Neural progenitor cell (in vitro differentiated cells): ENCODE measurements around the gene IRF2BP2. TPM values are rescaled to one million over a fixed set of nuclear protein-coding genes. Genes with fewer than 3 reads are reported as not detected.
"Not testable (repeated sequence)": the region's sequence is repeated elsewhere in the genome, so short reads cannot be mapped to it uniquely, and the experiment has no call there.

Experiments
- DNase-seq: peaks from one replicate; pipeline ENCODE4 v3.0.0-alpha.2; 2016; ENCODE audit warnings: low spot score
- H2AFZ ChIP-seq: fragments of 200-600 bp; sonication (generic); replicated peaks from 2 replicates; pipeline ENCODE4 v1.6.1; 2016; ENCODE audit warnings: antibody characterized with exemption
- H3F3A ChIP-seq: fragments of 200-600 bp; sonication (generic); 2 replicates; pipeline ENCODE4 v1.6.1; 2016; ENCODE audit warnings: antibody characterized with exemption, low read depth
- H3K27ac ChIP-seq: fragments of 200-600 bp; sonication (generic); 2 replicates; pipeline ENCODE4 v1.5.1; 2016; ENCODE audit warnings: mild to moderate bottlenecking
- H3K27me3 ChIP-seq: fragments of 200-600 bp; sonication (generic); 2 replicates; pipeline ENCODE4 v1.6.1; 2016; ENCODE audit warnings: mild to moderate bottlenecking, moderate library complexity
- H3K36me3 ChIP-seq: fragments of 200-600 bp; sonication (generic); 2 replicates; pipeline ENCODE4 v1.5.1; 2016
- H3K4me1 ChIP-seq: fragments of 200-600 bp; sonication (generic); 2 replicates; pipeline ENCODE4 v1.6.1; 2016; ENCODE audit warnings: mixed run types
- H3K4me2 ChIP-seq: fragments of 200-600 bp; sonication (generic); 2 replicates; pipeline ENCODE4 v1.6.1; 2016
- H3K4me3 ChIP-seq: fragments of 200-600 bp; sonication (generic); 2 replicates; pipeline ENCODE4 v1.5.1; 2016
- H3K79me2 ChIP-seq: fragments of 200-600 bp; sonication (generic); 2 replicates; pipeline ENCODE4 v1.6.1; 2016; ENCODE audit warnings: low read depth
- H3K9ac ChIP-seq: fragments of 200-600 bp; sonication (generic); 2 replicates; pipeline ENCODE4 v1.6.1; 2016
- H3K9me3 ChIP-seq: fragments of 200-600 bp; sonication (generic); 2 replicates; pipeline ENCODE4 v1.5.1; 2016; ENCODE audit warnings: low read depth
- H4K20me1 ChIP-seq: fragments of 200-600 bp; sonication (generic); 2 replicates; pipeline ENCODE4 v1.6.1; 2016; ENCODE audit warnings: low read depth
- H3K27ac Mint-ChIP-seq: 3 replicates; pipeline ENCODE4 v1.8.0; 2021; ENCODE audit warnings: mixed read lengths
- H3K27me3 Mint-ChIP-seq: 2 replicates; pipeline ENCODE4 v1.8.0; 2022; ENCODE audit warnings: low read depth, mild to moderate bottlenecking, inconsistent platforms, moderate library complexity, mixed read lengths; ENCODE audit not compliant: insufficient read depth
- H3K36me3 Mint-ChIP-seq: 3 replicates; pipeline ENCODE4 v1.8.0; 2021; ENCODE audit warnings: mixed read lengths
- H3K4me1 Mint-ChIP-seq: 3 replicates; pipeline ENCODE4 v1.8.0; 2021; ENCODE audit warnings: mixed read lengths
- H3K4me3 Mint-ChIP-seq: 3 replicates; pipeline ENCODE4 v1.8.0; 2021; ENCODE audit warnings: mild to moderate bottlenecking, moderate library complexity, mixed read lengths
- H3K9me3 Mint-ChIP-seq: 3 replicates; pipeline ENCODE4 v1.8.0; 2020; ENCODE audit warnings: mixed read lengths
- EZH2 ChIP-seq: fragments of 200-600 bp; sonication (generic); IDR thresholded peaks from 2 replicates; pipeline ENCODE4 v1.6.1; 2017; ENCODE audit warnings: antibody characterized with exemption, mild to moderate bottlenecking, moderate library complexity
- EZH2phosphoT487 ChIP-seq: fragments of 200-600 bp; sonication (generic); IDR thresholded peaks from 2 replicates; pipeline ENCODE4 v1.6.1; 2017; ENCODE audit warnings: antibody characterized with exemption
- total RNA-seq: library from RNA; depleted of rRNA; stranded (reverse); fragments of >200 nt; gene quantifications from 2 replicates; pipeline ENCODE4 v1.2.3, GENCODE V29; 2015; ENCODE audit warnings: low replicate concordance
- TF ChIP-seq, protein P1 (sequence below): fragments of 200-600 bp; sonication (generic); IDR thresholded peaks from 2 replicates; pipeline ENCODE4 v1.5.1; 2017; ENCODE audit warnings: antibody characterized with exemption, mild to moderate bottlenecking

Gene IRF2BP2
- total RNA-seq, 1 donor from 2014 or later: 22.9 TPM

DNA sequence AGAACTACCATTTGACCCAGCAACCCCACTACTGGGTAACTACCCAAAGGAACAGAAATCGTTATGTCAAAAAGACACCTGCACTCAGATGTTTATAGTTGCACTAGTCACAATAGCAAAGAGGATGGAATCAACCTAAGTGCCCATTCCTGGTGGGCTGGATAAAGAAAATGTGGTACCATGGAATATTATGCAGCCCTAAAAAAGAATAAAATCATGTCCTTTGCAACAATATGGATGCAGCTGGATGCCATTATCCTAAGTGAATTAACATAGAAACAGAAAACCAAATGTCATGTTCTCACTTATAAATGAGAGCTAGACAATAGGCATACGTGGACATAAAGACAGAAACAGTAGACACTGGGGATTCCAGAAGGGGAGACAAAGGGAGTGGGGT, 32.5 kb upstream of the IRF2BP2 start:
- Mint-ChIP-seq H3K9me3 (no peaks in the 10 kb centered on the region), H3K27me3 (peaks cover 4% of the 10 kb centered on the region), H3K36me3 (no peaks in the 10 kb centered on the region), H3K27ac (no peak overlapping the region), H3K4me1 (peaks cover 13% of the 10 kb centered on the region), H3K4me3 (no peak overlapping the region)
- Histone ChIP-seq H3K4me1 (no peaks in the 10 kb centered on the region), H3K36me3 (no peaks in the 10 kb centered on the region), H3F3A (no peaks in the 10 kb centered on the region), H3K9me3 (no peaks in the 10 kb centered on the region), H2AFZ (no peak overlapping the region), H3K4me2 (no peak overlapping the region), H3K27me3 (no peaks in the 10 kb centered on the region), H4K20me1 (no peaks in the 10 kb centered on the region), H3K4me3 (no peak overlapping the region), H3K9ac (no peak overlapping the region), H3K79me2 (no peaks in the 10 kb centered on the region), H3K27ac (no peak overlapping the region)
- DNase-seq: no peak
- TF ChIP-seq EZH2: no peak
- TF ChIP-seq, protein P1, sequence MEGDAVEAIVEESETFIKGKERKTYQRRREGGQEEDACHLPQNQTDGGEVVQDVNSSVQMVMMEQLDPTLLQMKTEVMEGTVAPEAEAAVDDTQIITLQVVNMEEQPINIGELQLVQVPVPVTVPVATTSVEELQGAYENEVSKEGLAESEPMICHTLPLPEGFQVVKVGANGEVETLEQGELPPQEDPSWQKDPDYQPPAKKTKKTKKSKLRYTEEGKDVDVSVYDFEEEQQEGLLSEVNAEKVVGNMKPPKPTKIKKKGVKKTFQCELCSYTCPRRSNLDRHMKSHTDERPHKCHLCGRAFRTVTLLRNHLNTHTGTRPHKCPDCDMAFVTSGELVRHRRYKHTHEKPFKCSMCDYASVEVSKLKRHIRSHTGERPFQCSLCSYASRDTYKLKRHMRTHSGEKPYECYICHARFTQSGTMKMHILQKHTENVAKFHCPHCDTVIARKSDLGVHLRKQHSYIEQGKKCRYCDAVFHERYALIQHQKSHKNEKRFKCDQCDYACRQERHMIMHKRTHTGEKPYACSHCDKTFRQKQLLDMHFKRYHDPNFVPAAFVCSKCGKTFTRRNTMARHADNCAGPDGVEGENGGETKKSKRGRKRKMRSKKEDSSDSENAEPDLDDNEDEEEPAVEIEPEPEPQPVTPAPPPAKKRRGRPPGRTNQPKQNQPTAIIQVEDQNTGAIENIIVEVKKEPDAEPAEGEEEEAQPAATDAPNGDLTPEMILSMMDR: no peak
- no peak for TF ChIP-seq EZH2phosphoT487

DNA sequence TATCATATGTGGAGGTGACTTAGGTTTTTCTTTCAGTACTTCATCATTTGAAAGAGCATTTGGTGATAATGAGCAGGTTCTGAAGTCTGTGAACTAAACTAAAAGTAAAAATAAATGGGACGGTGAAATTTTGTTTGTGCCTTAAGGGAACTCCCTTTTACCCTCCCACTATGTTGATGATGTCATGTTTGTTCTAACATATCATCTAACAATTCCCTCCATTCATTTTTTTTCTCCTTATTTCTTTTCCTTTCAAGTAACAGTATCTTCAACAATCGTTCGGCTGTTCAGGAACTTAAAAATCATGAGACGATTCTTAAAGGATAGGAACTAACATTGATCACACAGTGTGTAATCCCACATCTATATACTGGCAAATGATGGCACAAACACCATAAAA, 30.0 kb upstream of the IRF2BP2 start:
- Mint-ChIP-seq H3K36me3 (no peaks in the 10 kb centered on the region), H3K4me3 (no peak overlapping the region), H3K4me1 (peaks cover 8% of the 10 kb centered on the region), H3K27ac (no peak overlapping the region), H3K9me3 (no peaks in the 10 kb centered on the region), H3K27me3 (peaks cover 2% of the 10 kb centered on the region)
- H3K4me1 ChIP-seq: no peaks in the 10 kb centered on the region
- H3K27ac ChIP-seq: no peak overlapping the region
- DNase-seq: no peak
- H3K27me3 ChIP-seq: no peaks in the 10 kb centered on the region
- TF ChIP-seq, protein P1: no peak
- TF ChIP-seq EZH2phosphoT487 (no peak), EZH2 (no peak)
- H3K79me2 ChIP-seq: no peaks in the 10 kb centered on the region
- no peaks in the 10 kb centered on the region for H3K36me3 ChIP-seq
- H4K20me1 ChIP-seq: no peaks in the 10 kb centered on the region
- no peak overlapping the region for H3K9ac ChIP-seq
- no peak overlapping the region for H3K4me2 ChIP-seq
- no peaks in the 10 kb centered on the region for H3F3A ChIP-seq
- H3K4me3 ChIP-seq: no peak overlapping the region
- H3K9me3 ChIP-seq: no peaks in the 10 kb centered on the region
- no peak overlapping the region for H2AFZ ChIP-seq

DNA sequence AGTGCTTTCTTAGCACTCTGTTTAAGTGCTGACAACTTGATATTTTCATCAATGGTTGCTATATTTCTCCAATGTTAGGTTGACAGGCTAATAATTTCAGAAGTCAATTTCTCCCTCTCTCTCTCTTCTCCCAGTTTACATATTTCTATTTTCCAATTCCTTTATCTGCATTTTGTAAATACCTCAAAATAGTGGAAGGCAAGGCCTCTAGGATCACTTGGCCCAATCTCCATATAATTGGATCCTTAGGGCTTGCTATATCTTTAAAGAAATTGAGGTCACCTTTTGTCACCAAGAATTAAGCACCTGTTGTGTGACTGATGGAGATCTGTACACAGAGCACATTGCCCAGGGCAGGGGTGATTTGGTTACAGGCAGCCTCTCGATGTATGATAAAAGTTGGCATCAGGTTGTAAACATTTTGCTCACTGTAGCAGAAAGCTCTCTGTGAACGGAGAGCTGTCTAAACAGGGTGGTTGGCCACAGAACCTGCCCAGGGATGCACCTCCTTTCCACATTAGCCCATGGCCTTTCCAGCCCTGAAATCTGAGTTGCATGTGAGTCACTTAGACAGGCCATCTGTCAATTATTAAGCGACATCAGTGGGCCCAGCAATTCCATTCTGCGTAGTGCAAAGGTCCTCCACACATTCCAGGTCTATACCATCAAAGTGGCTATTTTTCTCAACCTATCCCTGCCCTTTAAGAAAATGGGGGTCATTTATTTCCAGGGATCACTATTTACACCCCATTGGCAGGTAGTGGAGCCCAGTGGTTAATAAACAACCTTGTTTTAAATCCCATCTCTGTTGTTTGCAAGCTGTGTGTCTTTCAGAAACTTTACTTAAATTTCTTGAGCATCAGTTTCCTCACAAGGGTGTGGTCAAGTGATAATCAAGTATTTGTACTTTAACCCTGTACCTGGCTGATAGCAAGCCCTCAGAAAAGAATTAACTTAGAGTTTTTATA, 29.1 kb upstream of the IRF2BP2 start:
- H2AFZ ChIP-seq: no peak overlapping the region
- TF ChIP-seq, protein P1: no peak
- TF ChIP-seq EZH2 (no peak), EZH2phosphoT487 (no peak)
- no peak overlapping the region for H3K9ac ChIP-seq
- H3F3A ChIP-seq: no peaks in the 10 kb centered on the region
- H3K27ac Mint-ChIP-seq: no peak overlapping the region
- peaks cover 8% of the 10 kb centered on the region for H3K4me1 Mint-ChIP-seq
- H3K4me2 ChIP-seq: no peak overlapping the region
- H3K27me3 Mint-ChIP-seq: peaks cover 2% of the 10 kb centered on the region
- DNase-seq: no peak
- H4K20me1 ChIP-seq: no peaks in the 10 kb centered on the region
- H3K9me3 Mint-ChIP-seq: no peaks in the 10 kb centered on the region
- no peak overlapping the region for H3K27ac ChIP-seq
- no peaks in the 10 kb centered on the region for H3K27me3 ChIP-seq
- no peak overlapping the region for H3K4me3 ChIP-seq
- H3K4me3 Mint-ChIP-seq: no peak overlapping the region
- no peaks in the 10 kb centered on the region for H3K79me2 ChIP-seq
- H3K36me3 Mint-ChIP-seq: no peaks in the 10 kb centered on the region
- no peaks in the 10 kb centered on the region for H3K9me3 ChIP-seq
- H3K4me1 ChIP-seq: no peaks in the 10 kb centered on the region
- no peaks in the 10 kb centered on the region for H3K36me3 ChIP-seq

DNA sequence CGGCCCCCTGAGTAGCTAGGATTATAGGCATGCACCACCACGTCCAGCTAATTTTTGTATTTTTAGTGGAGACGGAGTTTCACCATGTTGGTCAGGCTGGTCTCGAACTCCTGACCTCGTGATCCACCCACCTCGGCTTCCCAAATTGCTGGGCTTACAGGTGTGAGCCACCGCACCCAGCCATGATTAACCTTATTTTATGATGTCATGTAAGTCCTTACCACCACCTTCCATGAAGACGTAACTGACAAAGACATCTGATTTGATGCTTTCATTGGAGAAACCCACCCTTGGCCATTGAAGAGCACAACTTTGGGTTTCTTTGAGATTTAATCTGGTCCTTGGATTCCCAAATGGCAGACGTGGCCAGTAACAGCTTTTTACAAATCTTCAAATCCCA, 24.9 kb upstream of the IRF2BP2 start:
- not testable (repeated sequence) for H3K4me2 ChIP-seq, H3K79me2 ChIP-seq, H3K4me3 Mint-ChIP-seq, H3K27me3 Mint-ChIP-seq, H3K27ac Mint-ChIP-seq, H3K27ac ChIP-seq, H3K27me3 ChIP-seq, H3K4me1 ChIP-seq, H3K36me3 Mint-ChIP-seq, H3K4me3 ChIP-seq, H2AFZ ChIP-seq, H3K36me3 ChIP-seq, H3K9me3 ChIP-seq, H3F3A ChIP-seq, H4K20me1 ChIP-seq, H3K9ac ChIP-seq, H3K9me3 Mint-ChIP-seq, DNase-seq
- peaks cover 15% of the 10 kb centered on the region for H3K4me1 Mint-ChIP-seq
